Measurements from ENCODE around the gene CYP39A1. TPM values are rescaled to one million over a fixed set of nuclear protein-coding genes. Genes with fewer than 3 reads are reported as not detected.

The CYP39A1 gene
- polyA plus RNA-seq, 1 experiment, result not detected

- ChIA-PET CTCF (interaction anchor here (0.9 kb wide), 1 partner anchor 11 kb away, joined by 4 read pairs; no protein-coding TSS in a partner anchor), POLR2A (no interaction called here)
- no peak overlapping the region for H3K4me3 ChIP-seq (ENCODE audit: low read depth, low read length)
- DNase-seq (ENCODE audit: low read depth), result no peak
- no peaks in the 10 kb centered on the region; the same call in 1 of the 2 replicates for H3K27me3 ChIP-seq (ENCODE audit: control insufficient read depth, insufficient read depth, low read length)
- no peak for TF ChIP-seq CTCF (IDR thresholded peaks at IDR 0.05; ENCODE audit: insufficient read depth, low read depth, low read length)
- no peaks in the 10 kb centered on the region for H3K36me3 ChIP-seq (ENCODE audit: control insufficient read depth, insufficient read depth, low read length)
Measured at GRCh38 chr6:46501136-46502089, 151.2 kb downstream of the CYP39A1 start.

GRCh38 chr6:46500382-46500781 is 152.2 kb downstream of the CYP39A1 start:
- no peak for DNase-seq (ENCODE audit: low read depth)
- H3K36me3 ChIP-seq (ENCODE audit: control insufficient read depth, insufficient read depth, low read length), result no peaks in the 10 kb centered on the region
- ChIA-PET CTCF (interaction anchor here (1.1 kb wide), 1 partner anchor 9 kb away, joined by 3 read pairs; the partner anchor contains the start of gene RCAN2), POLR2A (no interaction called here)
- H3K4me3 ChIP-seq (ENCODE audit: low read depth, low read length), result no peak overlapping the region
- no peak for TF ChIP-seq CTCF (IDR thresholded peaks at IDR 0.05; ENCODE audit: insufficient read depth, low read depth, low read length)
- no peaks in the 10 kb centered on the region; the same call in 1 of the 2 replicates for H3K27me3 ChIP-seq (ENCODE audit: control insufficient read depth, insufficient read depth, low read length)

Other genes starting within 250 kb of the CYP39A1 start
- gene RCAN2, start 161.4 kb downstream of the CYP39A1 start, polyA plus RNA-seq (2011; rRNA removed), result 5.9 and 7.4 TPM in 2 replicates
- 1.6 and 3.9 TPM in 2 replicates for gene SLC25A27, start 157 bp upstream of the CYP39A1 start, polyA plus RNA-seq (2011; rRNA removed)
- not detected in 2 replicates for gene TDRD6, start 35.1 kb upstream of the CYP39A1 start, polyA plus RNA-seq (2011; rRNA removed)
- not detected in 2 replicates for gene PLA2G7, start 82.6 kb upstream of the CYP39A1 start, polyA plus RNA-seq (2011; rRNA removed)
- not detected in 2 replicates for gene ANKRD66, start 94.1 kb upstream of the CYP39A1 start, polyA plus RNA-seq (2011; rRNA removed)
- gene MEP1A, start 140.6 kb upstream of the CYP39A1 start, polyA plus RNA-seq (2011; rRNA removed), result not detected in 2 replicates

All from BJ (cell line).